Cardiac muscle cell (in vitro differentiated cells and primary cell): ENCODE data around the gene WDR87. TPM values are rescaled to one million over a fixed set of nuclear protein-coding genes. Genes with fewer than 3 reads are reported as not detected.

Source experiments
- DNase-seq, 2 donors: peaks; one replicate each; pipeline versions ENCODE4 v3.0.0 to v3.0.0-alpha.2; 2010 to 2017; ENCODE audit warnings: low read depth in 1 of 2, low spot score in 1 of 2
- H3K27ac ChIP-seq: fragments of 200-600 bp; sonication (generic); 2 replicates; pipeline ENCODE4 v1.5.1; 2016
- H3K27me3 ChIP-seq: fragments of 200-600 bp; sonication (generic); 2 replicates; pipeline ENCODE4 v1.6.0; 2016; ENCODE audit warnings: control low read depth
- H3K36me3 ChIP-seq: fragments of 200-600 bp; sonication (generic); 2 replicates; pipeline ENCODE4 v1.5.1; 2016; ENCODE audit warnings: control low read depth
- H3K4me1 ChIP-seq: fragments of 200-600 bp; sonication (generic); 2 replicates; pipeline ENCODE4 v1.8.1; 2017; ENCODE audit warnings: low read depth, mild to moderate bottlenecking, mixed run types
- H3K4me3 ChIP-seq: fragments of 200-600 bp; sonication (generic); 2 replicates; pipeline ENCODE4 v1.5.1; 2016; ENCODE audit warnings: mild to moderate bottlenecking
- H3K9me3 ChIP-seq: fragments of 200-600 bp; sonication (generic); 2 replicates; pipeline ENCODE4 v1.5.1; 2017; ENCODE audit warnings: low read depth, mild to moderate bottlenecking, control low read depth
- polyA plus RNA-seq: library from polyadenylated mRNA; unstranded; fragments of >200 nt; fragmentation: Nextera tagmentation; extraction: Ambion mirVana; gene quantifications from 2 replicates; pipeline ENCODE4 v1.2.1, GENCODE V29; 2016
- total RNA-seq: library from RNA; depleted of rRNA; stranded (reverse); fragments of >200 nt; gene quantifications from 2 replicates; pipeline ENCODE4 v1.2.3, GENCODE V29; 2016
- TF ChIP-seq, protein P1 (sequence below): IDR thresholded peaks from 2 replicates; pipeline ENCODE4 v1.5.1; 2012; ENCODE audit warnings: low read depth, mild to moderate bottlenecking, low read length

The WDR87 gene
- total and polyA plus RNA-seq, 2 experiments from 2014 or later: not detected

DNA sequence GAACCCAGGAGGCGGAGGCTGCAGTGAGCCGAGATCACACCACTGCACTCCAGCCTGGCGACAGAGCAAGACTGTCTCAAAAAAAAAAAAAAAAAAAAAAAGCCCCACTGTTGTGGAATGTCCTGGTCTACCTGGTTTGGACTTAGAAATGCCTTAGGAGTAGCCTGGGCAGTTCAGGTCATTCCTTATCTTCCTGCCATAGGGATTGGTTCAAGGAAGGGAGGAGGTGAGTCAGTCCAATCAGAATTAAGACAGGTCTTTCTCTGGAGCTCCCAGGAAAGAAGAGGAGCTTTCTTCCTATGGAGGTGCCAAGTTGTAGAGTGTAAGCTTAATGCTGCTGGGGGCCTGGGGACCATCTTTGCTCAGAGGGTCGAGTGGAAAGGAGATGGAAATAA, 45.4 kb upstream of the WDR87 start:
- Histone ChIP-seq H3K9me3 (no peaks in the 10 kb centered on the region), H3K4me1 (peaks cover 3% of the 10 kb centered on the region), H3K27ac (no peak overlapping the region), H3K36me3 (no peaks in the 10 kb centered on the region), H3K27me3 (no peaks in the 10 kb centered on the region), H3K4me3 (no peak overlapping the region)
- DNase-seq: no peak
- TF ChIP-seq, protein P1, sequence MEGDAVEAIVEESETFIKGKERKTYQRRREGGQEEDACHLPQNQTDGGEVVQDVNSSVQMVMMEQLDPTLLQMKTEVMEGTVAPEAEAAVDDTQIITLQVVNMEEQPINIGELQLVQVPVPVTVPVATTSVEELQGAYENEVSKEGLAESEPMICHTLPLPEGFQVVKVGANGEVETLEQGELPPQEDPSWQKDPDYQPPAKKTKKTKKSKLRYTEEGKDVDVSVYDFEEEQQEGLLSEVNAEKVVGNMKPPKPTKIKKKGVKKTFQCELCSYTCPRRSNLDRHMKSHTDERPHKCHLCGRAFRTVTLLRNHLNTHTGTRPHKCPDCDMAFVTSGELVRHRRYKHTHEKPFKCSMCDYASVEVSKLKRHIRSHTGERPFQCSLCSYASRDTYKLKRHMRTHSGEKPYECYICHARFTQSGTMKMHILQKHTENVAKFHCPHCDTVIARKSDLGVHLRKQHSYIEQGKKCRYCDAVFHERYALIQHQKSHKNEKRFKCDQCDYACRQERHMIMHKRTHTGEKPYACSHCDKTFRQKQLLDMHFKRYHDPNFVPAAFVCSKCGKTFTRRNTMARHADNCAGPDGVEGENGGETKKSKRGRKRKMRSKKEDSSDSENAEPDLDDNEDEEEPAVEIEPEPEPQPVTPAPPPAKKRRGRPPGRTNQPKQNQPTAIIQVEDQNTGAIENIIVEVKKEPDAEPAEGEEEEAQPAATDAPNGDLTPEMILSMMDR: no peak

DNA sequence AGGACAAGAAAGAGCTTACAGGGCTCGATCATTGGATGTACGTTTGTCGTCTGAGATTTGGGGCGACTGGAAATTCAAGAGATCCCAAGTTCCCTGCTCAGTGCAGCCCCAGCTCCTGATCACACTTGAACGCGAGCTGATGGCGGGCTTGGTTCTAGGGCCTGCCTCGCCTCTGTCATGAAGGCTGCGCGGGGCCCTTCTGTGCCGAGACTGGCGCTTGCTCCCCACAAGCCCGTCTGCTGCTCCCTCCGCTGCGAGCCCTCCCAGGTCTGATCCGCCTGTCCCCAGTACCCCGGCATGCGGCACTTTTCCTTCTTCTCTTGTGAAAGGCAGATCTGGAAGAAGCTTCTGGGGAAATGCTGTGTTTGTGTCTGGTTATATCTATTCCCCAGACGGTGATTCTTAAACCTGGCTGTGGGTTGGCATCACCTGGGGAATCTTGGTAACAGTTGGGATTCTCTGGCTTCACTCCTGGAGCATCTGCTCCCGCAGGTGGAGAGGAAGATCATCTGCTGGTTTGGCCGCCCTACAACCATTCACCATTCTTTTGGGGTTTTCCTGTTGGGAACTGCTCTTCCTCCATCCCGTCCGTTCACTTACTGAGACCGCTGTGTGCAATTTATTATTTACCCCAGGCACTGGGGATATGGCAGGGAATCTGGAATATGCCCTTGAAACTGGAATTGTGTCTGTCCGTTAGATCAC, 44.2 kb upstream of the WDR87 start:
- DNase-seq: no peak
- H3K4me1 ChIP-seq: peaks cover 3% of the 10 kb centered on the region
- H3K36me3 ChIP-seq: no peaks in the 10 kb centered on the region
- H3K9me3 ChIP-seq: no peaks in the 10 kb centered on the region
- no peak overlapping the region for H3K4me3 ChIP-seq
- H3K27me3 ChIP-seq: no peaks in the 10 kb centered on the region
- H3K27ac ChIP-seq: no peak overlapping the region
- TF ChIP-seq, protein P1: no peak

DNA sequence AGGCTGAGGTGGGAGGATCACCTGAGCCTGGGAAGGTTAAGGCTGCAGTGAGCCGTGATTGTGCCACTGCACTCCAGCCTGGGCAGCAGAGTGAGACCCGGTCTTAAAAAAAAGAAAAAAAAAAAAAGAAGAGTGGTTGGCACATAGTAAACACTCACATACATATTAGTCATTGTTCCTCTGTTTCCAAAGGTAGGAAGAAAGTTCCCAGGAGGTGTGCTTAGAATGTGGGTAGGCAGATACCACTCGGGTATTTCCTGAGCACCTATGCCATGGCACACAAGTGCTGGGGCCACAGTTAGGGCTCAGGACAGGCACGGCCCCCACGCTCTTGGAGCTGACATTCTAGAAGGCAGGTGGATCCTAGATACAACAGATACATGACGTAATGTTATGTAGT, 42.0 kb upstream of the WDR87 start:
- Histone ChIP-seq H3K27ac (no peak overlapping the region), H3K4me1 (peaks cover 9% of the 10 kb centered on the region), H3K9me3 (no peaks in the 10 kb centered on the region), H3K36me3 (no peaks in the 10 kb centered on the region), H3K4me3 (no peak overlapping the region), H3K27me3 (no peaks in the 10 kb centered on the region)
- no peak for DNase-seq
- TF ChIP-seq, protein P1: no peak

DNA sequence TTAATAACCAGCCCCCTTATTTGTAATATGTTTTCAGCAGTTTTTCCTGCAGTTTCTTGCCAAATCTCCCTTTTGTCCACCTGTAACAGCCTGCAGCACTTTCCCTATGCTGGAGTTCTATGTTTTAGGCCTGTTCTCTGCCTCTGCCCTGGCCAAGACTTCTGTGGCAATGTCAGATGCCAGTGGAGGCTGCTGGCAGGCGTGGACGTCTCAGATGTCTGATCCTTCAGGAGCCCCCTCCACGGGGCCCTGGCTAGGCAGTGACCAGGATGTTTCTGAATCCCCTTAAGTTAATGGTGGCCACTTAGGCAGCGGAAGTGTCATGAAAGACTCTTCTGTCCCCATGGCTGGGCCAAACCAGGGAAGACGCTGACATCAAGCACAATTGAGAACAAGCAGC, 41.4 kb upstream of the WDR87 start:
- H3K4me3 ChIP-seq: no peak overlapping the region
- TF ChIP-seq, protein P1: no peak
- no peak for DNase-seq
- no peaks in the 10 kb centered on the region for H3K36me3 ChIP-seq
- H3K4me1 ChIP-seq: peaks cover 11% of the 10 kb centered on the region
- peak overlapping the region; percentile 16 for H3K27ac ChIP-seq
- no peaks in the 10 kb centered on the region for H3K27me3 ChIP-seq
- H3K9me3 ChIP-seq: no peaks in the 10 kb centered on the region

DNA sequence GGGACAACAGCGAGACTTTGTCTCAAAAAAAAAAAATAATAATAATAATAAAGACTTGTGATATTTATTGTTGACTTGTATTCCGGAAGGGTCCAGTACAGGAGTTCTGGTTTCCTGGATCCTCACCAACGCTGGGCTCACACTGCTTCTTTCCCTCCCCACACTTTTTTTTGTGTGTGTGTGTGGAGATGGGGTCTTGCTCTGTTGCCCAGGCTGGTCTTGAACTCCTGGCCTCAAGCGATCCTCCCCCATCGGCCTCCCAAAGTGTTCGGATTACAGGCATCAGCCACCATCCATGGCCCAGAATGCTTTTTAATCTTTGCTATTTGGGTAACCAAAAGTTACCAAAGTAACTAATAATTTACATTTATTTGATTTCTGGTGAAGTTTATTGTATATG, 39.7 kb upstream of the WDR87 start:
- DNase-seq: no peak
- Histone ChIP-seq H3K27me3 (no peaks in the 10 kb centered on the region), H3K36me3 (no peaks in the 10 kb centered on the region), H3K9me3 (no peaks in the 10 kb centered on the region), H3K4me3 (no peak overlapping the region), H3K27ac (no peak overlapping the region), H3K4me1 (peaks cover 11% of the 10 kb centered on the region)
- TF ChIP-seq, protein P1: no peak
